Fibroblast of the conjunctiva (primary cell): ENCODE results near the gene CEMIP.

Experiments
- DNase-seq: peaks from one replicate; pipeline ENCODE4 v3.0.0-alpha.2; 2010; ENCODE audit warnings: low read depth

Gene CEMIP

DNA sequence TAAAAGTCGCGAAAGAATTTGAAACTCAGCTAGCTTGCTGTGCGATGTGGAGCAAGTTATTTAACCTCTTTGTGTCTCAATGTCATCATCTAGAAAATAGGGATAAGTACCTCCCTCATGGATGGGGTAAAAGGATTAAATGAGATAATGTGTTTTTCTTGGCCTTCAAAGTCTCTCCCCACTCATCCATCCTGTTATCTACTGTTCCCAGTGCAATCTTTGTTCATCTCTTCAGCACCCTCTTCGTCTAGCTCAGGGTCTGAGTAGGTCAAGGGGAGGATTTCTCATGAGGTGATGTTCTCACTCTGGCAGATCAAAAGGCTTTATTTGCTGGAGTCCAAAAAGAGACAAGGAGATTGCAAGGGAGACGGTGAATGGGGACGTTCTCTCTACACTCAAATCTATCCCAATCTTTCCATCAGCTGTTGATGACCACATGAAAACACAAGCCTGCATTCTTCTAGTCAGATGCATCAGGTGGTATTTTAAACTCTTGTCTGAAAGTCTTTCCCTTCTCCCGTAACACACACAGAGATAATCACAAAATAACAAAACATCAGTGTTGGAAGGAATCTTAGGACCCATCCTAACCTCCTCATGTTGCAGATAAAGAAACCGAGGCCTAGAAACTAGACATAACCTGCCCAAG, 209.1 kb downstream of the CEMIP start:
- DNase-seq = no peak

- DNase-seq = no peak
Observed at GRCh38 chr15:80989081-80989517, 209.9 kb downstream of the CEMIP start.

- peak; percentile 91 for DNase-seq
Observed at GRCh38 chr15:80989518-80990478, 210.6 kb downstream of the CEMIP start, which contains the start of gene MESD. Gene MESD, minus strand, starts transcription at chr15:80989819. Its CDS starts 28 bp downstream, at chr15:80989791.

- no peak for DNase-seq
Observed at GRCh38 chr15:80990955-80991354, 211.8 kb downstream of the CEMIP start.

- DNase-seq = peak; percentile 66
Observed at GRCh38 chr15:80991421-80991820, 212.3 kb downstream of the CEMIP start.

DNA sequence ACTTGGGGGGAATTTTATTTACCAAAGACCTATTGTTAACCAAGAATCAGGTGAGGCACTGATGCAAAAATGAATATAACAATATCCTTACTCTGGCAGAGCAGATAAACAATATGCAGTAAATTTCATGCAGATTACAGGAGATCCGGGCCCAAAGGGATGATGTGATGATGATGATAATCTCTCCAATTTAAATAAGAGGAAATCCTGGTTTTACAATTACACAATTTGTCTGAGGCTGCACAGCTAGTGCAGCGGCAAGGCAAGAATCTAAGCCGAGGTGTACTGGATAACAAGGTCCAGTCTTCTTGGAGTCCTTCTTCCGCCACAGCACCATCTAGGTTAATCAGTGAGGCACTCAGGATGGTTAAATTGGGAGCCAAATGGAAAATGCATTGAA, 212.8 kb downstream of the CEMIP start:
- no peak for DNase-seq

DNA sequence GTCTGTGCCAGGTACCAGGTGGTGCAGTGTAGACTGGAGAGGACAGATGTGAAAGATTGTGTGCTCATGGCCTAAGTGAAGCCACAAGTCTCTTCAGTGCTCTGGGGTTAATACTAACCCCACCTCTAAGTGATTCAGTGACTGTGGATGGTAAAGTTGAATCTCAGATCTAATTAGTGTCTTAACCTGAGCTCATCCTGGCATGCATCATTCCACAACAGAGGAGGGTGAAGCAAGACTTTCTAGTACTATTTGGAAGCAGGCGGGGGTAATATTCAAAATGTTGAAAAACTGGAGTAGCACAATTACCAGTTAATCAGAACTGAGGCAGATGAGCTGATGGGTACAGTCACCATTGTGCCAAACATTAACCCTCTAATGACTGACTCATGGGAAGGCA, 213.3 kb downstream of the CEMIP start:
- DNase-seq = no peak

GRCh38 chr15:80996247-80996646, 217.1 kb downstream of the CEMIP start:
- no peak for DNase-seq

DNA sequence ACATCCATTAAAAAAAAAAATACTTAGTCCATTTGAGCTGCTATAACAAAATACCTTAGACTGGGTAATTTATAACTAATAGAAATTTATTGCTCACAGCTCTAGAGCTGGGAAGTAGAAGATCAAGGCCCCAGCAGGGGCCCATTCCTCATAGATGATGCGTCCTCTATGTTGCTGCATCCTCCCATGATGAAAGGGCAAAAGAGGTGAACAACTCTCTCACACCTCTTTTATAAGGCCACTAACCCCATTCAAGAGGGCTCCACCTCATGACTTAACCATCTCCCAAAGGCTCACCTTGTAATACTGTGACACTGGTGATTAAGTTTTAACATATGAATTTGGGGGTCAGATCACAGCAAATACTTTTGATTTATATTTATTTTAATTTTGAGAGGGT, 218.5 kb downstream of the CEMIP start:
- no peak for DNase-seq

- no peak for DNase-seq
Observed at GRCh38 chr15:80998251-80998650, 219.1 kb downstream of the CEMIP start.

DNA sequence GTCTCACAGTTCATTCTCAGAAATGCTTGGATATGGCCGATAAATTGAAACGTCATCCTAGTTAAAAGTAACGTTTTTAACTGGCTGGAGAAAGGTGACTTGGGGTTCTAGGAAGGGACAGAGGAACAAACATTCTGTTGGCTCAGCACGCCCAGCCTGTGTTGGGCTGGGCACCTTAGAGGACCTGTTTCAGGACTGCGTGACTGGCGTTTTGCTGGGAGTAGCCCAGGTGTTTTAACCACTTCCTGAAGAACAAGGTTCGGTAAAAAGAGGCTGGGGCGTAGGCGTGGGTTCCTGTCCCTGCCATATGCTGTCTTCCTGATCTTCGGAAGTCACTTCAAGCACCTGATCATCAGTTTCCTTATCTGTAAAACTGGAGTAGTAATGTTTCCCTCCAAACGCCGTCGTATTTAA, 220.5 kb downstream of the CEMIP start:
- DNase-seq = no peak

GRCh38 chr15:81000144-81000623, 221.0 kb downstream of the CEMIP start:
- no peak for DNase-seq

GRCh38 chr15:81000624-81001151, 221.5 kb downstream of the CEMIP start, which contains the start of gene TLNRD1:
Gene TLNRD1, plus strand, starts transcription at chr15:81000923. Its CDS starts 1,349 bp downstream, at chr15:81002272.
- peak; percentile 77 for DNase-seq
